GM21360 (cell line): ENCODE data around the gene TBPL1.
"Not testable (repeated sequence)": the region's sequence is repeated elsewhere in the genome, so short reads cannot be mapped to it uniquely, and the experiment has no call there.

Experiments used
- ATAC-seq: cut with Tn5 transposase; IDR thresholded peaks from one replicate; pipeline ENCODE4 v1.9.1; 2021; ENCODE audit warnings: mild to moderate bottlenecking, moderate library complexity; ENCODE audit not compliant: unreplicated experiment

Gene TBPL1

GRCh38 chr6:133969921-133970295, 16.9 kb downstream of the TBPL1 start:
- no peak for ATAC-seq

GRCh38 chr6:133971861-133972260, 18.8 kb downstream of the TBPL1 start:
- no peak for ATAC-seq

- no peak for ATAC-seq
Observed at GRCh38 chr6:133972388-133972787, 19.4 kb downstream of the TBPL1 start.

- ATAC-seq: peak; percentile 57
Observed at GRCh38 chr6:133973109-133973971, 20.3 kb downstream of the TBPL1 start.

- ATAC-seq: no peak
Observed at GRCh38 chr6:133977983-133978895, 25.2 kb downstream of the TBPL1 start.

GRCh38 chr6:133978896-133979240, 25.8 kb downstream of the TBPL1 start:
- ATAC-seq: no peak

- ATAC-seq: not testable (repeated sequence)
Observed at GRCh38 chr6:133979269-133979963, 26.4 kb downstream of the TBPL1 start.

GRCh38 chr6:133980168-133980567, 27.1 kb downstream of the TBPL1 start:
- ATAC-seq: no peak

GRCh38 chr6:133983099-133983939, 30.3 kb downstream of the TBPL1 start:
- ATAC-seq: no peak

GRCh38 chr6:133985970-133986369, 32.9 kb downstream of the TBPL1 start:
- ATAC-seq: no peak

GRCh38 chr6:133986942-133987341, 33.9 kb downstream of the TBPL1 start:
- ATAC-seq: no peak

- ATAC-seq: no peak
Observed at GRCh38 chr6:133989525-133989924, 36.5 kb downstream of the TBPL1 start.

GRCh38 chr6:133990321-133990720, 37.3 kb downstream of the TBPL1 start:
- ATAC-seq: no peak

GRCh38 chr6:133991096-133991593, 38.1 kb downstream of the TBPL1 start:
- no peak for ATAC-seq

GRCh38 chr6:133992992-133993680, 40.1 kb downstream of the TBPL1 start:
- ATAC-seq: no peak

GRCh38 chr6:133995296-133995695, 42.3 kb downstream of the TBPL1 start:
- no peak for ATAC-seq

GRCh38 chr6:133995758-133996157, 42.7 kb downstream of the TBPL1 start:
- no peak for ATAC-seq

GRCh38 chr6:133997267-133997666, 44.2 kb downstream of the TBPL1 start:
- ATAC-seq: no peak

- no peak for ATAC-seq
Observed at GRCh38 chr6:133999305-133999704, 46.3 kb downstream of the TBPL1 start.

GRCh38 chr6:134000443-134000842, 47.4 kb downstream of the TBPL1 start:
- ATAC-seq: no peak
